T-helper 2 cell treated with Interferon-gamma antibody and Interleukin-4, amounts not matched to agents 5 μg/mL and 100 μg/mL, for 36 hours (primary cell): ENCODE measurements around the gene RLF.
A peak's percentile ranks its signal among the peaks of the same experiment; 100 is the strongest.

ENCODE experiments used
- DNase-seq: peaks from one replicate; pipeline ENCODE4 v3.0.0; 2021; ENCODE audit warnings: low spot score
- H3K27ac Mint-ChIP-seq: one replicate; pipeline ENCODE4 v1.8.0; 2021; ENCODE audit warnings: mild to moderate bottlenecking, mixed read lengths
- H3K27me3 Mint-ChIP-seq: one replicate; pipeline ENCODE4 v1.8.0; 2021; ENCODE audit warnings: low read depth, mixed read lengths
- H3K36me3 Mint-ChIP-seq: one replicate; pipeline ENCODE4 v1.8.0; 2021; ENCODE audit warnings: low read depth, mixed read lengths
- H3K4me1 Mint-ChIP-seq: one replicate; pipeline ENCODE4 v1.8.0; 2021; ENCODE audit warnings: low read depth, mixed read lengths
- H3K4me3 Mint-ChIP-seq: one replicate; pipeline ENCODE4 v1.8.0; 2022; ENCODE audit warnings: mild to moderate bottlenecking, moderate library complexity, mixed read lengths
- H3K9me3 Mint-ChIP-seq: one replicate; pipeline ENCODE4 v1.8.0; 2021; ENCODE audit warnings: mixed read lengths

Gene RLF

DNA sequence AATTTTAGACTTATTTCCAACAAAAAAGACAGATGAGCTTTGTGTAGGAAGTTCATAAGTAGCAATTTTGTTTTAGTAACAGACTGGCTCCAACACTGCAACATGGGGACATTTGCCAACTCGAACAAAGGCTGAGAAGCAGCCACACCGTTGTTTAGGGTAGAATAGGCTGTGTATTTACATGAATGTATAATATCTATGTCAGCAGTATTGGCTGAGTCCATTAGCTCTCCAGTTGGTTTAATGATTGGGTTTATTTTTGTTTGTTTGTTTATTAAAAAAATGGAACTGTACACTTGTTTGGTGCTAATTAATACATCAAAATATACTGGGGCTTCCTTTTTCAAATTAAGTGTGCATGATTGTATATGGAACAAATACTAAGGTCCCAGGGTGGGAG is 79.2 kb downstream of the RLF start:
- peak overlapping the region; percentile 46 for H3K27ac Mint-ChIP-seq
- H3K9me3 Mint-ChIP-seq: no peaks in the 10 kb centered on the region
- peaks cover 67% of the 10 kb centered on the region for H3K4me1 Mint-ChIP-seq
- no peak overlapping the region for H3K4me3 Mint-ChIP-seq
- no peak for DNase-seq
- no peaks in the 10 kb centered on the region for H3K27me3 Mint-ChIP-seq
- H3K36me3 Mint-ChIP-seq: peaks cover 48% of the 10 kb centered on the region

DNA sequence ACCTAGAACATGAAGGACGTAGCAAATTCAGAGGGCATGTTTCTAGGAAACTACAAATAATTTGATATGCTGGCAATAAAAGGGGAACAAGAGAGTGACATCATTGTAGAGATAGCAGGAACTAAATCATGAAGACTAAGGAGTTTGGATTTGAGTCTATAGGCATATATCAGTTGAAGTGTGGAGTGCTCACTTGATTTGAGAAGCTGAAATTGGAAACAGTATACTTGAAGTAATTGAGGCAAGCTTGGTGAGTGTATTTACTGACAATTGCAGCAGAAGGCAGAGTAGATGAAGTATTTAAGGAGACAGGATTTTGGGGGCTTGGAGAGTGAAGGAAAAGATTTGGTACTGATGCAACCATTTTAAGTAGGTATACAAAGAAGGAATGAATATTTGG is 80.2 kb downstream of the RLF start:
- Mint-ChIP-seq H3K36me3 (peaks cover 39% of the 10 kb centered on the region), H3K4me3 (peak overlapping the region; percentile 49), H3K4me1 (peaks cover 63% of the 10 kb centered on the region), H3K27ac (peak overlapping the region; percentile 87), H3K27me3 (no peaks in the 10 kb centered on the region), H3K9me3 (no peaks in the 10 kb centered on the region)
- no peak for DNase-seq

DNA sequence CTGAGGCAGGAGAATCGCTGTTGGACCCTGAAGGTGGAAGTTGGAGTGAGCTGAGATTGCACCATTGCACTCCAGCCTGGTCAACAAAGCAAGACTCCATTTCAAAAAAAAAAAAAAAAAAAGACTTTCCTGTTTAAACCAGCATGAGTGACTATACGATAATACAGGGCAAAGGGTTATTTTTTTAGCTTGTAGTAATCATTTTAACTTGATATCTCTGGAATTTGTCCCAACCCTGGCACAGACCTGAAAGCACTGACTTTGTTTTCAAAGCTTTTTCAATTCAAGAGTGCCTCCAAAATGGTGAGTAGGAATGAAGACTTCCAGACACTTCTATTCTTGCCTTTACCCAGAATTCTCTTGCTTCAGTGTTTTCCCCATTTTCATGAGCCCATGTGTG is 82.2 kb downstream of the RLF start:
- Mint-ChIP-seq H3K4me1 (peaks cover 49% of the 10 kb centered on the region), H3K27me3 (no peaks in the 10 kb centered on the region), H3K9me3 (no peaks in the 10 kb centered on the region), H3K4me3 (no peak overlapping the region), H3K36me3 (peaks cover 19% of the 10 kb centered on the region), H3K27ac (no peak overlapping the region)
- no peak for DNase-seq

DNA sequence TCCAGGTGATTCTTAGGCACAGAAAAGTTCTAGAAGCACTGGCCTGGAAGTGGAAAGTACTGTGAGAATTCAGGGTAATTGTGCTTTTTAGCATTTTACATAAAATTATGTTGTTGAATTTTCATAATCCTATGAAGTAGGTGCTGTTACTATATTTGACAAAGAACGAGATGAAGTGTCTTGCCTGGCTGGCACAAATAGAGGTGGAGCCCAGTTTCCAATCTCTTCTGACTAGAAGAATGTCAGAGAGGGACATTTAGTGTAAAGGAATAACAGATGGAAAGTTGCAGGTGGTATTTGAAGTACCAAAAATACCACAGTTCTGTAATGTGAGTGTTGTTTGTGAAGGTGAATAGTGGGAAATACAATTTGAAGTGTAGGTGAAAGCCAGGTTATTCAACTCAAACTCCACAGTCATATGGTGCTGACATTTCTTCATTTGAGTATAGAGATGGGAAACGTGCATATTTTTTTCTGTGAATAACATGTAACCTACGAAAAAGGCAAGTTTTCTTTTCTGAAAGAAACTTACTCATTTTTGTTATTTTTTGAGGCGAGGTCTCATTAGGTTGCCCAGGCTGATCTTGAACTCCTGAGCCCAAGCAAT is 83.1 kb downstream of the RLF start:
- peaks cover 40% of the 10 kb centered on the region for H3K4me1 Mint-ChIP-seq
- peaks cover 11% of the 10 kb centered on the region for H3K36me3 Mint-ChIP-seq
- H3K27ac Mint-ChIP-seq: no peak overlapping the region
- DNase-seq: no peak
- H3K27me3 Mint-ChIP-seq: no peaks in the 10 kb centered on the region
- no peak overlapping the region for H3K4me3 Mint-ChIP-seq
- H3K9me3 Mint-ChIP-seq: no peaks in the 10 kb centered on the region

DNA sequence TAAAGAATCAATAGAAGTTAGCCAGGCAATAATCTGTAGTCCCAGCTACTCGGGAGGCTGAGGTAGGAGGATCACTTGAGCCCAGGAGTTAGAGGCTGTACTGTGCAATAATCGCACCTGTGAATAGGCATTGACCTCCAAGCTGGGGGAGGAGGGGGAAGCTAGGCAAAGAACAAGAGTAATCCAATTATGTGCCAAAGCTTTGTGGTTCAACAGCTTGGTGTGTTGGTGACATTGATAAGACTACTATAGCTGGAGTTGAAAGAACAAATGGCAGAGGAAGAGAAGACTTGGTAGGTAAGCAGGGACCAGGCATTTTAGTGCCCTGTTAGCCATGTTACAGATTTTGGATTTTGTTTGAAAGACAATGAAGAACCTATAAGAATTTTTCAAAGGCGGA is 84.5 kb downstream of the RLF start:
- Mint-ChIP-seq H3K27ac (no peak overlapping the region), H3K27me3 (no peaks in the 10 kb centered on the region), H3K36me3 (no peaks in the 10 kb centered on the region), H3K4me1 (peaks cover 28% of the 10 kb centered on the region), H3K9me3 (no peaks in the 10 kb centered on the region), H3K4me3 (no peak overlapping the region)
- DNase-seq: no peak

DNA sequence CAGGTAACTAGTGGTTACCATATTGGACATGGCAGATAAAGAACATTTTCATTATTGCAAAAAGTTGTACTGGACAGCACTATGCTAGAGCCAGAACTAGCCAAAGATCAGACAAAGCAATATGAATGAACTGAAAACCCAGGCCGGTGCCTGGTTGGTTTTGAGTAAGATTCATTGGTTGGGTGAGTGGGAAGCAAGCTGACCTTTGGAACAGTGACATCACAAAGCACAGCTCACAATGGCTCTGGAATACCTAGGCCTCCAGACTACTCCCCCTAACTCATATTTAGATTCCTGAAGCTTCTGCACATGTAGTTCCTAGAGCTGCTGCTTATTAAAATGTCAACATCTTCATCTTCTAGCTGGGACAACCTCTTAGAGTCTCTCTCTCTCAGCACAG is 86.5 kb downstream of the RLF start, which contains the start of gene TMCO2:
TSS of gene TMCO2 (plus strand) at position 283 of the 400 bp plus-strand sequence. CDS start at position 340, 57 bp downstream.
- no peak for DNase-seq
- Mint-ChIP-seq H3K27ac (no peak within 1 kb of the TSS), H3K27me3 (no peaks in the 10 kb centered on the region), H3K9me3 (no peaks in the 10 kb centered on the region), H3K4me3 (no peak within 1 kb of the TSS), H3K4me1 (peaks cover 23% of the 10 kb centered on the region), H3K36me3 (no peaks in the 10 kb centered on the region)

DNA sequence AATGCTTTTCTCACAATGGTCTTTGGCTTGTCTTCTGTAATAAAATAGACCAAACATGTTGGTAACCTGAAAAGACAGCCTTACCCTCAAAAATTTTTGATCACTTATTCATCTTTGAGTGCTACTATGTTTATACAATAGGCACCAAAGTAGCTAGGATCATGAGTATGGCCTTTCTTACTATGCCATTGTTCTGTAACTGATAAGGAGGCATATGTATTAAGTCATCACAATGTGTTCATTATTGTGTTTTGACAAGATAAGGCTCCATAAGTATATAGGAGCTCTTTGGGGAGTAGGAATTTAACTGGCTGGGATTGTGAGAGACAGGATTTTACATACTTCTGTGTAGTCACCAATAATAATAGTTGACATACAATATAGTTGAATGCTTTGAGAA is 87.2 kb downstream of the RLF start:
- no peaks in the 10 kb centered on the region for H3K27me3 Mint-ChIP-seq
- no peak overlapping the region for H3K4me3 Mint-ChIP-seq
- H3K9me3 Mint-ChIP-seq: no peaks in the 10 kb centered on the region
- no peak for DNase-seq
- no peaks in the 10 kb centered on the region for H3K36me3 Mint-ChIP-seq
- H3K27ac Mint-ChIP-seq: no peak overlapping the region
- peaks cover 25% of the 10 kb centered on the region for H3K4me1 Mint-ChIP-seq

DNA sequence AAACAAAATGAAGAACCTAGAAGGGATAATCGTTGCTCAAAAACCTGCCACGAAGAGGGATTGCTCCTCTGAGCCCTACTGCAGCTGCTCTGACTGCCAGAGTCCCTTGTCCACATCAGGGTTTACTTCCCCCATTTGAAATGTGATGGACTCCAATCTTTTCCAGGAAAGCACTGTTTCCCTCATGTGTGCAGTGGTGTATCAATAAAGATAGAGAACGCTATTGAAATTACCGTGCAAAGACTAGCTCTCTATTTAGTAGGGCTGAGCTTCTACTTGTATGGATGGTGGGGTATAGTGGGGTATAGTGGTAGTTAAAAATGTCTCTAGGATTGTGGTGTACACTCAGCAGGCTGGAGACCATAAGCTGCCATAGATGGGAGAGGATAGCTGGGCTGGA is 90.3 kb downstream of the RLF start:
- no peaks in the 10 kb centered on the region for H3K9me3 Mint-ChIP-seq
- no peak for DNase-seq
- H3K4me1 Mint-ChIP-seq: peaks cover 28% of the 10 kb centered on the region
- no peaks in the 10 kb centered on the region for H3K27me3 Mint-ChIP-seq
- H3K4me3 Mint-ChIP-seq: no peak overlapping the region
- H3K36me3 Mint-ChIP-seq: peaks cover 14% of the 10 kb centered on the region
- H3K27ac Mint-ChIP-seq: no peak overlapping the region

DNA sequence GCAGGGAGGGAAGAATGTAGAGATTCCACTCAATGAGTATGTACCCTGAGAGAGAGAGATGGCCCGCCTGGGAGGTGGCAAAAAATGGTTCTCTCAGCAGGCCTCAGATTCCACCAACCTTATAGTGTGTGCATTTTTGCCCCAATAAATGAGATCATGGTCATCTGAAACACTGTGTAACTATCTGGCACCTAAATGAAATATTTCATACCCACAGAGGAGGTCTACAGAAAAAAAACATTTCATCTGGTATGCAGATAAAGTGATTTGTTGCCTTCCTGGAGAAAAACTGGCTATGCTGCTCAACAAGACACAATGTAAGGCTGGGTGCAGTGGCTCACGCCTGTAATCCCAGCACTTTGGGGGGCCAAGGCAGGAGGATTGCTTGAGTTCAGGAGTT is 91.4 kb downstream of the RLF start:
- DNase-seq: no peak

DNA sequence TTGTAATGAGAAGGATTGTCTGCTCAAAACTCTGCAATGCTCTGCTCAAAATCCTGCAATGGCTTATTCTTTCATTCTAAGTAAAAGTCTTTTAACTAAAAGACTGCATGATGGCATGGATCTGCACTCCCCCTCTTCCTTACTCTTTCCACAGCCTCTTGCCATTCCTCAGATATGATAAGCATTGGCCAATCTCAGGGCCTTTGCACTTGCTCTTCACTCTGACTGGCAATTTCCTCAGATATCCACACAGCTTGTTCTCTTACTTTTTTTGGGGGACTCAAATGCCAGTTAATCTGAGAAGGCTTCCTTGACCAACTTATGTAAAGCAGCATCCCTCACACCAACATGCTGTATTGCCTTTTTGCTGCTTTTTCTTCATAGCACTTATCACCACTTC is 94.0 kb downstream of the RLF start:
- peaks cover 36% of the 10 kb centered on the region for H3K4me1 Mint-ChIP-seq
- H3K9me3 Mint-ChIP-seq: no peaks in the 10 kb centered on the region
- H3K4me3 Mint-ChIP-seq: no peak overlapping the region
- no peak overlapping the region for H3K27ac Mint-ChIP-seq
- no peaks in the 10 kb centered on the region for H3K27me3 Mint-ChIP-seq
- peaks cover 19% of the 10 kb centered on the region for H3K36me3 Mint-ChIP-seq
- no peak for DNase-seq

More for the DNA sequence above, 91.4 kb downstream of the RLF start:
- H3K4me1 Mint-ChIP-seq: peaks cover 33% of the 10 kb centered on the region
- peaks cover 15% of the 10 kb centered on the region for H3K36me3 Mint-ChIP-seq
- no peaks in the 10 kb centered on the region for H3K27me3 Mint-ChIP-seq
- no peak overlapping the region for H3K4me3 Mint-ChIP-seq
- H3K27ac Mint-ChIP-seq: no peak overlapping the region
- no peaks in the 10 kb centered on the region for H3K9me3 Mint-ChIP-seq

DNA sequence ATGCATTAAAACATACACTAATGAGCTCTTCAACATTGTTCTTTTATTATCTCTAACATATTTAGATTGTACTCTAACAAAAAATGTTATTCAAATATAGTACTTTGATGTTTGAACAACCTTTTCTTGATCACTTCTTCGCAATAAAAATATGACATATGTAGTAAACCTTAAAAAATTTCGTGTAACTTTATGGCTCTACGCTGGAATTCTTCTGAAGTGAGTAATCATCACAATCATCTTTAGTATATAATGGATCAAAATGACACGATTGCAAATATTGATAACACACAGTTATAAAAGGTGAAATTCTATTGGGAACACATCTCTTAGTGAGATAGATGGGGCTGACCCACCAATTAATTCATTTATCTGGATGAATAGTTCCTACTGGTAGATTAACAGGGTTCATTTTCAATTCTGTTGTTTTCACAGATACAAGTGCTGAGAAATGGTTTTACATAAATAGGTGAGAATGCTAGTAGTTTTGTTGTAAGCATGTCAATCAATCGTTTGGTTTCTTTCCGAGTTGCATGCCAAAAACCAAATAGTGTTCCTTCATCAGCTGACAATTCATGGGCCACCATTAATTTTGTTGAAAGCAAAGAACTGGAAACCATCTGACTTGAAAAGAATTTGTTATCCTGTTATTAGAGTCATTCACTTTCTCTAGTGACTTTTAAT is 95.4 kb downstream of the RLF start:
- H3K27ac Mint-ChIP-seq: peak overlapping the region; percentile 99
- H3K9me3 Mint-ChIP-seq: no peaks in the 10 kb centered on the region
- H3K4me3 Mint-ChIP-seq: peak overlapping the region; percentile 97
- no peak for DNase-seq
- no peaks in the 10 kb centered on the region for H3K27me3 Mint-ChIP-seq
- H3K36me3 Mint-ChIP-seq: peaks cover 32% of the 10 kb centered on the region
- peaks cover 37% of the 10 kb centered on the region for H3K4me1 Mint-ChIP-seq

DNA sequence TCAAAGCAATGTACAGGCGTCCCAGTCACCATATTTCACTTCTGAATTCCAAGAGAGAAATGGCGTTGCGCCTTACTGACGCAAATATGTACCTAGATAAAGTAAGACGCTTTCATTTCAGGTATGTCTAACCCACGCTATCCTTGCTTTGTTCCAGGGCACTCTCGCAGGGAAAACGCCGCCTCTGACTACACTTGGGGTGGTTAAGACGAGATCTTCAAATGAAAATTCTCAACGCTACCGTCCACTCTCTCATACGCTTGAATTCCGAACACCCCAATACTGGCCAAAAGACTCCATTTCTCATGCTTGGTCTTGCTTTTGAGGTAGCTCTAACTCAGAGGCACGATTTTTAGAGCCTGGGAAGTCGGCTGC is 96.1 kb downstream of the RLF start:
- H3K27ac Mint-ChIP-seq: peak overlapping the region; percentile 99
- DNase-seq: no peak
- H3K36me3 Mint-ChIP-seq: peaks cover 38% of the 10 kb centered on the region
- H3K4me3 Mint-ChIP-seq: peak overlapping the region; percentile 97
- no peaks in the 10 kb centered on the region for H3K27me3 Mint-ChIP-seq
- no peaks in the 10 kb centered on the region for H3K9me3 Mint-ChIP-seq
- H3K4me1 Mint-ChIP-seq: peaks cover 41% of the 10 kb centered on the region

DNA sequence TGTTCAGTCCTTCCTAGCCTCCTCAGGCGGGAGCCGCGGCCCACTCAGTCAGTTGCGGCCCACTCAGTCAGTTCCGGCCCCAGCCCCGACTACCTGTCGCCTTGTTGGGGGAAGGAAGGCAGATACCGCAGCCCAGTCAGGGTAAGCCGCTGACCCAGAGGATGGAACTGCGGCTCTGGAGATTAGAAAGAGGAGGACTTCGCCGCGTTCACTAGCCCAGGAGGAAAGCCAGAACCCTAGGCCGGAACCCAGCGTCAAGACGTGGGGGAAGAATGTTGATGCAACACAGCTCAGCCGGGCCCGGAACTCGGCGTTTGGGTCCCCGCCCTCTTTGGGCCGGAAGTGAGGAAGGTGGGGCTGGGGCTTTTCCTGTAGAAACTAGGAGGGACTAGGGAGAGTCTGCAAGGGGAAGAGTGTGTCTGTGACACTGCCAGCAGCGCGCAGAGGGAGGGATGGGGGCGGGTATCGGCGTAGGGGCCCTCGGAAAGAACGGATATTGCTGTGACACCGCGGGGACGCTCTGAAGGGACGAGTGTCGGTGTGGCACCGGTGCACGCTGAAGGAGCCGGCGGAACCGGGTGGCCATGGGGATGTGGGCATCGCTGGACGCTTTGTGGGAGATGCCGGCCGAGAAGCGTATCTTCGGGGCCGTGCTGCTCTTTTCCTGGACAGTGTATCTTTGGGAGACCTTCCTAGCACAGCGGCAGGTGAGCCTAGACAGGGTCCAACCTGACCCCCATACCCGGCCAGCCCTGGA is 96.7 kb downstream of the RLF start, which contains the start of gene ZMPSTE24:
TSS of gene ZMPSTE24 (plus strand) at position 549 of the 757 bp plus-strand sequence. CDS start at position 585, 36 bp downstream.
- Mint-ChIP-seq H3K36me3 (peaks cover 42% of the 10 kb centered on the region), H3K4me1 (peaks cover 45% of the 10 kb centered on the region), H3K27ac (peak within 1 kb of the TSS; percentile 99), H3K27me3 (no peaks in the 10 kb centered on the region), H3K4me3 (peak within 1 kb of the TSS; percentile 97), H3K9me3 (no peaks in the 10 kb centered on the region)
- peak; percentile 93 for DNase-seq

DNA sequence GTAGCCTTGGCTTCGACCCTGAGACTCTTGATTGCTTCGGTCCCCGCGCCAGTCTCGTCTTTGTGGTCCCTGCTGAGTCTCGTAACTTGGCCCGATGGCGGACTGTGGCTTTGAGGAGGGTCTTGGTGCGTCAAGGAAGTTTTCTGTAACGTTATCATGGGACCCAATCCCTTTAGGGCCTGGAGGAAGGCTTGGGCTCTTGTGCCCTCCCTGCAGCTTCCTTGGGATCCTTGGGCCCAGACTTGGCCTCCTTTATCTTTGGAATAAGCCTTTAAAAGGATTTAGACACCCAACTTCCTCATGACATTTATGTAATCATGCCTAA is 97.2 kb downstream of the RLF start:
- Mint-ChIP-seq H3K27ac (peak overlapping the region; percentile 99), H3K4me1 (peaks cover 46% of the 10 kb centered on the region), H3K4me3 (peak overlapping the region; percentile 97), H3K9me3 (no peaks in the 10 kb centered on the region), H3K36me3 (peaks cover 46% of the 10 kb centered on the region), H3K27me3 (no peaks in the 10 kb centered on the region)
- no peak for DNase-seq
